ENCODE data around the gene RUFY1.

RUFY1 gene

GRCh38 chr5:179606071-179606909, 55.9 kb downstream of the RUFY1 start:
- peak overlapping the region; percentile 49 for H3K27ac ChIP-seq (ENCODE audit: low read length)
- H3K4me1 ChIP-seq (ENCODE audit: control insufficient read depth in 1 of 2, insufficient read depth in 2 of 2, low read length in 2 of 2), result peaks cover 0 to 39% of the 10 kb centered on the region in 2 donors
- H3K4me3 ChIP-seq (ENCODE audit: low read depth in 1 of 2, low read length in 2 of 2), result no peak overlapping the region
- peaks cover 39 to 58% of the 10 kb centered on the region in 2 donors for H3K36me3 ChIP-seq (ENCODE audit: control insufficient read depth in 1 of 2, insufficient read depth in 2 of 2, low read length in 2 of 2)
- H3K27me3 ChIP-seq (ENCODE audit: low read depth, low read length), result no peaks in the 10 kb centered on the region
- no peaks in the 10 kb centered on the region for H3K9me3 ChIP-seq (ENCODE audit: control insufficient read depth in 1 of 2, low read length in 2 of 2)

- H3K4me3 ChIP-seq (ENCODE audit: low read depth in 1 of 2, low read length in 2 of 2), result no peak overlapping the region
- peaks cover 41 to 62% of the 10 kb centered on the region in 2 donors for H3K36me3 ChIP-seq (ENCODE audit: control insufficient read depth in 1 of 2, insufficient read depth in 2 of 2, low read length in 2 of 2)
- no peak overlapping the region for H3K27ac ChIP-seq (ENCODE audit: low read length)
- no peaks in the 10 kb centered on the region for H3K9me3 ChIP-seq (ENCODE audit: control insufficient read depth in 1 of 2, low read length in 2 of 2)
- peaks cover 0 to 45% of the 10 kb centered on the region in 2 donors for H3K4me1 ChIP-seq (ENCODE audit: control insufficient read depth in 1 of 2, insufficient read depth in 2 of 2, low read length in 2 of 2)
- no peaks in the 10 kb centered on the region for H3K27me3 ChIP-seq (ENCODE audit: low read depth, low read length)
Measured at GRCh38 chr5:179606910-179607159, 56.5 kb downstream of the RUFY1 start.

GRCh38 chr5:179607160-179607931, 57.0 kb downstream of the RUFY1 start:
- no peak overlapping the region for H3K27ac ChIP-seq (ENCODE audit: low read length)
- peaks cover 0 to 48% of the 10 kb centered on the region in 2 donors for H3K4me1 ChIP-seq (ENCODE audit: control insufficient read depth in 1 of 2, insufficient read depth in 2 of 2, low read length in 2 of 2)
- H3K36me3 ChIP-seq (ENCODE audit: control insufficient read depth in 1 of 2, insufficient read depth in 2 of 2, low read length in 2 of 2), result peaks cover 38 to 62% of the 10 kb centered on the region in 2 donors

DNA sequence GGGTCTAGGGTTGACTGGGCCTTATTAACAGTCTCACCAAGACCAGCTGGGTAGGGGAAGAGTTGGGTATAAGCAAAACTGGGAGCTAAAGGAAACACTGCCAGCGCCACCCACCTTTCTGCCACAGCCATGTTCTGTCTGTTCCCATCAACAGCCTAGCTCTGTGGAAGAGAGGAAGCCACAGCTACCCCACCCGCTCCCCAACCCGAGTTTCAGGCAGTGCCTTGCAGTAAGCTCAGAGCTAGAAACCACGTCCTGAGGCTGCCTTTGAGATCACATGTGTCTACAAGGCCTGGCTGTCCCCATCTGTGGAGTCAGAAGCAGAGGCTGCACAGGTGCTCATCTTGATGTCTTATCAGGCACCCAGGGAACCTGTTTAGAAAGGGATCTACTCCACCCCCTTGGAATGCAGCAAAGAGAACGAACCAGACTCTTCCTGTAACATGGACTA, 57.8 kb downstream of the RUFY1 start:
- Histone ChIP-seq H3K9me3 (ENCODE audit: control insufficient read depth in 1 of 2, low read length in 2 of 2) (no peaks in the 10 kb centered on the region), H3K4me3 (ENCODE audit: low read depth in 1 of 2, low read length in 2 of 2) (no peak overlapping the region), H3K27me3 (ENCODE audit: low read depth, low read length) (no peaks in the 10 kb centered on the region), H3K27ac (ENCODE audit: low read length) (no peak overlapping the region), H3K4me1 (ENCODE audit: control insufficient read depth in 1 of 2, insufficient read depth in 2 of 2, low read length in 2 of 2) (peaks cover 0 to 55% of the 10 kb centered on the region in 2 donors), H3K36me3 (ENCODE audit: control insufficient read depth in 1 of 2, insufficient read depth in 2 of 2, low read length in 2 of 2) (peaks cover 41 to 66% of the 10 kb centered on the region in 2 donors)

More at GRCh38 chr5:179607160-179607931, 57.0 kb downstream of the RUFY1 start:
- Histone ChIP-seq H3K4me3 (ENCODE audit: low read depth in 1 of 2, low read length in 2 of 2) (no peak overlapping the region), H3K27me3 (ENCODE audit: low read depth, low read length) (no peaks in the 10 kb centered on the region), H3K9me3 (ENCODE audit: control insufficient read depth in 1 of 2, low read length in 2 of 2) (no peaks in the 10 kb centered on the region)

GRCh38 chr5:179609834-179610108, 59.4 kb downstream of the RUFY1 start:
- Histone ChIP-seq H3K4me3 (ENCODE audit: low read depth in 1 of 2, low read length in 2 of 2) (no peak overlapping the region), H3K9me3 (ENCODE audit: control insufficient read depth in 1 of 2, low read length in 2 of 2) (no peaks in the 10 kb centered on the region), H3K36me3 (ENCODE audit: control insufficient read depth in 1 of 2, insufficient read depth in 2 of 2, low read length in 2 of 2) (peaks cover 55 to 76% of the 10 kb centered on the region in 2 donors), H3K4me1 (ENCODE audit: control insufficient read depth in 1 of 2, insufficient read depth in 2 of 2, low read length in 2 of 2) (peaks cover 0 to 53% of the 10 kb centered on the region in 2 donors), H3K27ac (ENCODE audit: low read length) (no peak overlapping the region), H3K27me3 (ENCODE audit: low read depth, low read length) (no peaks in the 10 kb centered on the region)

- Histone ChIP-seq H3K27me3 (ENCODE audit: low read depth, low read length) (no peaks in the 10 kb centered on the region), H3K4me1 (ENCODE audit: control insufficient read depth in 1 of 2, insufficient read depth in 2 of 2, low read length in 2 of 2) (peaks cover 0 to 52% of the 10 kb centered on the region in 2 donors), H3K4me3 (ENCODE audit: low read depth in 1 of 2, low read length in 2 of 2) (no peak overlapping the region), H3K36me3 (ENCODE audit: control insufficient read depth in 1 of 2, insufficient read depth in 2 of 2, low read length in 2 of 2) (peaks cover 60 to 82% of the 10 kb centered on the region in 2 donors), H3K9me3 (ENCODE audit: control insufficient read depth in 1 of 2, low read length in 2 of 2) (no peaks in the 10 kb centered on the region), H3K27ac (ENCODE audit: low read length) (no peak overlapping the region)
Measured at GRCh38 chr5:179610109-179610902, 60.0 kb downstream of the RUFY1 start.

- Histone ChIP-seq H3K4me1 (ENCODE audit: control insufficient read depth in 1 of 2, insufficient read depth in 2 of 2, low read length in 2 of 2) (peaks cover 0 to 52% of the 10 kb centered on the region in 2 donors), H3K4me3 (ENCODE audit: low read depth in 1 of 2, low read length in 2 of 2) (no peak overlapping the region), H3K27me3 (ENCODE audit: low read depth, low read length) (no peaks in the 10 kb centered on the region), H3K9me3 (ENCODE audit: control insufficient read depth in 1 of 2, low read length in 2 of 2) (no peaks in the 10 kb centered on the region), H3K27ac (ENCODE audit: low read length) (no peak overlapping the region), H3K36me3 (ENCODE audit: control insufficient read depth in 1 of 2, insufficient read depth in 2 of 2, low read length in 2 of 2) (peaks cover 63 to 82% of the 10 kb centered on the region in 2 donors)
Measured at GRCh38 chr5:179610903-179611265, 60.5 kb downstream of the RUFY1 start.

DNA sequence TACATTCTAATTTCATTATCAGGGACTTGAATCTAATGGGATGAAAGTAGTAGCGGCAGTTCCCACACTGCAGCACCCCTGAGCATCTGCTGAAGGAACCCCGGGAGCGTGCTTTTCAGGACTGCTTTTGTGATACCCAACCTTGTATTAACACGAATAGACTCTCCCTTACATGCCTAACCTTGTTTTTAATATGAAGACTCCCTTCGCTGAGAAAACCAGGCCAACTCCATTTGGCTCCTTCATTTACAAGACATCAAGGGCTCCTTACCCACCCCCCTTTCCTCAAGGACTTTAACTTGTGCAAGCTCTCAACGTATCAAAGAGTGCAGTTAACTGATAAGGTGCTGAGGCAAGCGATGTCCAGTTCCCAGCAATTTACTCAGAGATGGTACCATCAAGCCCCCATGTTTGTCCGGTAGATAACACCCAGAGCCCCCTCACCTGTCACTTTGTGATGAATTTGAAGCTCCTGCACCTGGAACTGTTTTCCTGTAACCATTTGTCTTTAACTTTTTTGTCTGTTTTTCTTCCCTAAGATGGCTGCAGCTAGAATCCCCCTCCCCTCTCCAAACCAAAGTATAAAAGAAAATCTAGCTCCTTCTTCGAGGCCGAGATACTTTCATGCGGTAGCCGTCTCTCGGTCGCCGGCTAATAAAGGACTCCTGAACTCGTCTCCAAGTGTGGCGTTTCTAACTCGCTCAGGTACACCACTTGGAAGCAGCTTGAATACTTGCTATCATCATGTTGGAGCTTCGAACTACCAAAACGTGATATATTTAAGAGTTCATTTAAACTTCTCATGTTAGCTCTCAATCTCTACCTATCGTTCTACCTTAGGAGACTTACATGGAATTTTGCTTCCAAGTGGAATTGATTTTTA, 62.5 kb downstream of the RUFY1 start:
- Histone ChIP-seq H3K4me1 (ENCODE audit: control insufficient read depth in 1 of 2, insufficient read depth in 2 of 2, low read length in 2 of 2) (peaks cover 0 to 56% of the 10 kb centered on the region in 2 donors), H3K4me3 (ENCODE audit: low read depth in 1 of 2, low read length in 2 of 2) (no peak overlapping the region), H3K9me3 (ENCODE audit: control insufficient read depth in 1 of 2, low read length in 2 of 2) (no peaks in the 10 kb centered on the region), H3K27ac (ENCODE audit: low read length) (no peak overlapping the region), H3K27me3 (ENCODE audit: low read depth, low read length) (no peaks in the 10 kb centered on the region), H3K36me3 (ENCODE audit: control insufficient read depth in 1 of 2, insufficient read depth in 2 of 2, low read length in 2 of 2) (peaks cover 82 to 86% of the 10 kb centered on the region in 2 donors)

GRCh38 chr5:179613460-179614071, 63.2 kb downstream of the RUFY1 start:
- Histone ChIP-seq H3K4me1 (ENCODE audit: control insufficient read depth in 1 of 2, insufficient read depth in 2 of 2, low read length in 2 of 2) (peaks cover 4 to 63% of the 10 kb centered on the region in 2 donors), H3K9me3 (ENCODE audit: control insufficient read depth in 1 of 2, low read length in 2 of 2) (no peaks in the 10 kb centered on the region), H3K4me3 (ENCODE audit: low read depth in 1 of 2, low read length in 2 of 2) (no peak overlapping the region), H3K27ac (ENCODE audit: low read length) (no peak overlapping the region), H3K27me3 (ENCODE audit: low read depth, low read length) (no peaks in the 10 kb centered on the region), H3K36me3 (ENCODE audit: control insufficient read depth in 1 of 2, insufficient read depth in 2 of 2, low read length in 2 of 2) (peaks cover 89 to 92% of the 10 kb centered on the region in 2 donors)

GRCh38 chr5:179614745-179615144, 64.4 kb downstream of the RUFY1 start:
- no peaks in the 10 kb centered on the region for H3K9me3 ChIP-seq (ENCODE audit: control insufficient read depth in 1 of 2, low read length in 2 of 2)
- H3K4me3 ChIP-seq (ENCODE audit: low read depth in 1 of 2, low read length in 2 of 2), result no peak overlapping the region
- peaks cover 7 to 74% of the 10 kb centered on the region in 2 donors for H3K4me1 ChIP-seq (ENCODE audit: control insufficient read depth in 1 of 2, insufficient read depth in 2 of 2, low read length in 2 of 2)
- H3K27me3 ChIP-seq (ENCODE audit: low read depth, low read length), result no peaks in the 10 kb centered on the region
- no peak overlapping the region for H3K27ac ChIP-seq (ENCODE audit: low read length)
- peaks cover 91 to 92% of the 10 kb centered on the region in 2 donors for H3K36me3 ChIP-seq (ENCODE audit: control insufficient read depth in 1 of 2, insufficient read depth in 2 of 2, low read length in 2 of 2)
